NCI-H2107 (cell line): Measurements from ENCODE around the gene DGKA.
"Not testable (repeated sequence)": the region's sequence is repeated elsewhere in the genome, so short reads cannot be mapped to it uniquely, and the experiment has no call there.

ENCODE experiments used
- DNase-seq: peaks from one replicate; lab custom pipeline; 2025; lab: John Stamatoyannopoulos, UW

The DGKA gene

GRCh38 chr12:55930771-55931316 lies at the start of gene DGKA:
Gene DGKA, plus strand, starts transcription at chr12:55931162. Its CDS starts 5,342 bp downstream, at chr12:55936504.
- DNase-seq: no peak

DNA sequence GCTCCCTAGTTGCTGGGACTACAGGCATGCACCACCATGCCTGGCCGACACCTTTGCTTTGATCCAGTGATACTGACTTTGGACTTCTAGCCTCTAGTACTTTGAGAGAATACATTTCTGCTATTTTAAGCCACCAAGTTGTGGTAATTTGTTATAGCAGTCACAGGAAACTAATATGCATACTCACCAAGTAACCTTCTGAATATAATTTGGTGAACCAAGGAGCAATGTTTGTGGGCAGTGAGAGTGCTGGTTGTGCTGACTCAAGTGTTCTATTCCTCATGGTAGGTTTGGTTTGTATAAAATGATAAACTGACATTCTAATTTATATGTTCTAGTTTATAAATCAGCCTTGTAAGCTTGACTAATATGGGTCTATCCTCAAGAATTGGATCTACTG lies 45.8 kb upstream of the DGKA start:
- no peak for DNase-seq

DNA sequence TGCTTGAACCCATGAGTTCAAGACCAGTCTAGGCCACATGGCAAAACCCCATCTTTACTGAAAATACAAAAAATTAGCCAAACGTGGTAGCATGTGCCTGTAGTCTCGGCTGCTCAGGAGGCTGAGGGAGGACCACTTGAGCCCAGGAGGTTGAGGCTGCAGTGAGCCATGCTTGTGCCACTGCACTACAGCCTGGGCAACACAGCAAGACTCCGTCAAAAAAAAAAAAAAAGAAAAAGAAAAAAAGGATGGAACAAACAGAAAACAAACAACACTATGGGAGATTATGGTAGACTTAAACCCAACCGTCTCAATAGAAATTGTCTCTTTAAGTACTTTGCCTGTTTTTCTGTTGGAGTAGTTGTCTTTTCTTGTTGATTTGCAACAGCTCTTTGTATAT lies 39.7 kb upstream of the DGKA start:
- no peak for DNase-seq

GRCh38 chr12:55893723-55894122 lies 37.2 kb upstream of the DGKA start:
- DNase-seq: no peak

DNA sequence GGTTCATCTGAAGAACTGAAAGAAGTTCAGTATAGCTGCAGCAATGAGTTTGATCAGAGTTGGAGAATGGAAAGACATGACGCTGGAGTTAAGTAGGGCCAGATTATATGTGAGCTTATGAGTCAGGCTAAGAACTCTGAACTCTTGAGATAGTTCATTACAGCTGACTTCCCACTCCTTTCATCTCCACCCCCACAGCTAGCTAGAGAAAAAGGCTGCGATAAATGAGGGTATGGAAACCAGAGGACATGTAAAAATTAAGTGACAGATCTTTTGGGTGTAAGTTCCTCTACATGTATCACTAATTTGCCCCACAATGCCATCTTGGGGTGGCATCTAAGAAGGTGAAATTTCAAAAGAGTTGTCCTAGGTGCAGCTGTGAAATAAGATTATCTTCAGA lies 31.9 kb upstream of the DGKA start:
- DNase-seq: no peak

DNA sequence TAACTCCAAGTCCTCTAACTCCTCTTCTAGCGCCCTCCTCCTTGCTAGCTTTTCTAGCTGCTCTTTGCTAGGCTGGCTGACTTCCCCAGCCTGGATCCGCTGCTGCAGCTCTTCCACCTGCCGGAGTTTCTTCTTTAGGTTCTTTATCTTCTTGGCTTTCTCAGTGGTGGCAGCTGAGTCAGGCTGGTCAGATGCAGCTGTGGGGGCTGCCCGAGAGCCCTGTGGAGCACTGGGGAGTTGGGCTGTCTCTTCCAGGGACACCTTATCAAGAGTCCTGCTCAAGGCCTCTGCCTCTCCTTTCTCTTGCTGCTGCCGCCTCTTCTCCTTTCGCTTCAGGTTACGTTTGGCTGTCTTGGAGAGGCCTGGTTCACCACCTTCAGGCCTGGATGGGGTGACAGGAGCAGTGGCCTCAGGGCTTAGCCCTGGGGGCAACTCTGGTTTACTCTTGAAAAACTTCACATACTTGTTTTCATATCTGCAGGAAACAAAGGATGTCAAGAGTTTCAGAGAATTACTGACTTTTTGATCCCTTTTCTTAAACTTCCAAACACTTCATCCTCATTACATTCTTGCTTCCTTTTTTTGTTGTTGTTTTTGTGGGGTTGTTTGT lies 29.0 kb upstream of the DGKA start:
- no peak for DNase-seq

- DNase-seq: no peak
Measured at GRCh38 chr12:55906056-55906455, 24.9 kb upstream of the DGKA start.

- no peak for DNase-seq
Measured at GRCh38 chr12:55908726-55909512, 22.0 kb upstream of the DGKA start.

DNA sequence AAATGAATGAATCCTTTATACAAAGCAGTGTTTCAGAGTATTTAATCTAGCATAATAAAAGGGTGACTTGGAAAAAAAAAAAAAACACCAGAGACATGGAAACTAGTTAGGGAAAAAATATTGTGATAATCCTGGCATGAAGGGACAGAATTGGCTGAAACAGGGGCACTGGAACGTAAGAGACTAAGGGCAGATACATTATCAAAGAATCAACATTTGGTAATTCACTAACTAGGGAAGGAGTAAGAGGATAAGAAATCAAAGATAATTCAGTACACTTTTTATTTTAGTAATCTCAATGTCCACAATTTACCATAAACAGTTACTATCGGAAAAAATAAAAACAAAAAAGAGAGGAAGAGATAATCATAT lies 21.5 kb upstream of the DGKA start:
- DNase-seq: no peak

DNA sequence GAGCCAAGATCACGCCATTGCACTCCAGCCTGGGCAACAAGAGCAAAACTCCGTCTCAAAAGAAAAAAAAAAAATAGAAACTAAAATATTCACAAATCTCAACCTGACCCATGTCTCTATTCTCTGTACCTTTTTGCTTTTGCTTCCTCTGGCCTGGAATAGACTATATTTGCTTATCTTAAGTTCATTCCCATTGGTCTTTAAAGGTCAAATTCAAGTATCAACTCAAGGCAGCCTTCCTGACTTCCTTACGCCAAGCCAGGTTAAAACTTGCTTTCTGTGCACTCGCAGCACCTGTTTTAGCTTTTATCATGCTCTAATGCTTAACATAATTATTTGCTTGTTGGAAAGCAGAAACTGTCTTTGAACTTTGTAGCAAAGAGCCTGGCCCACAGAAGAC lies 18.1 kb upstream of the DGKA start:
- DNase-seq: no peak

DNA sequence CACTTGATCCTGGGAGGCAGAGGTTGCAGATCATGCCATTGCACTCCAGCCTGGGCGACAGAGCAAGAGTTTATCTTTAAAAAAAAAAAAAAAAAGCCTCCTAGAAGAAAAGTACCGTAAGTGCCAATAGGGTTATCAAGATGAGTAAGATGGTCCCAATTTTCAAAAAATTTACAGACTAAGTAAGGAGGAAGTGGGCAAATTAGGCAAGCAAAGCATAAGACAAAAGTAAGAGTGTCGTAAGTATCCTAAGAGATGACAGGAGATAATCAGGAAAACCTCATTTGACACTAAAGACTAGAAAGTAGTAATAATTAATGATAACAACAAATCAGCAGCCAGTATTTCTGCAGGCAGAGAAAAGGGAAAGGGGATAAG lies 15.5 kb upstream of the DGKA start:
- no peak for DNase-seq

- not testable (repeated sequence) for DNase-seq
Measured at GRCh38 chr12:55919032-55919431, 11.9 kb upstream of the DGKA start.

GRCh38 chr12:55922126-55922525 lies 8.8 kb upstream of the DGKA start:
- DNase-seq: no peak

- DNase-seq: not testable (repeated sequence)
Measured at GRCh38 chr12:55923648-55924047, 7.3 kb upstream of the DGKA start.

DNA sequence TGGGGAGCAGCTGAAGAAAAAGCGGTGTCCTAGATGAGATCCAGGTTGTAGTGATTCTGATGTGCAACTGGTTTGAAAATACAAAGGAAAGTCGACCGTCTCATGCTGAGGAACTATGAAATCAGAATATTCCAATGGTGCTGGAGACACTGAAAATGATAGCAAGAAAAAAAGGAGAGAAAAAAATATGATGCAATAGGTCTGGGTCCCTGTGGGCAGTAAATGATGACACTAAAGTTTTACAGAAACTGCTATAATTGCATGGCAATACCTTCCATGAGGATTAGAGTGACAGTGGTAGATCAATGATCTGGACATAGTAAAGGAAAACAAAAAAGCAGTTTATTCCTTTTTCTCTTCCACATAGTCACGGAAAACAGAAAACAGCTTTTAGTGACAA lies 5.6 kb upstream of the DGKA start:
- no peak for DNase-seq

- no peak for DNase-seq
Measured at GRCh38 chr12:55925870-55926737, 4.9 kb upstream of the DGKA start.

DNA sequence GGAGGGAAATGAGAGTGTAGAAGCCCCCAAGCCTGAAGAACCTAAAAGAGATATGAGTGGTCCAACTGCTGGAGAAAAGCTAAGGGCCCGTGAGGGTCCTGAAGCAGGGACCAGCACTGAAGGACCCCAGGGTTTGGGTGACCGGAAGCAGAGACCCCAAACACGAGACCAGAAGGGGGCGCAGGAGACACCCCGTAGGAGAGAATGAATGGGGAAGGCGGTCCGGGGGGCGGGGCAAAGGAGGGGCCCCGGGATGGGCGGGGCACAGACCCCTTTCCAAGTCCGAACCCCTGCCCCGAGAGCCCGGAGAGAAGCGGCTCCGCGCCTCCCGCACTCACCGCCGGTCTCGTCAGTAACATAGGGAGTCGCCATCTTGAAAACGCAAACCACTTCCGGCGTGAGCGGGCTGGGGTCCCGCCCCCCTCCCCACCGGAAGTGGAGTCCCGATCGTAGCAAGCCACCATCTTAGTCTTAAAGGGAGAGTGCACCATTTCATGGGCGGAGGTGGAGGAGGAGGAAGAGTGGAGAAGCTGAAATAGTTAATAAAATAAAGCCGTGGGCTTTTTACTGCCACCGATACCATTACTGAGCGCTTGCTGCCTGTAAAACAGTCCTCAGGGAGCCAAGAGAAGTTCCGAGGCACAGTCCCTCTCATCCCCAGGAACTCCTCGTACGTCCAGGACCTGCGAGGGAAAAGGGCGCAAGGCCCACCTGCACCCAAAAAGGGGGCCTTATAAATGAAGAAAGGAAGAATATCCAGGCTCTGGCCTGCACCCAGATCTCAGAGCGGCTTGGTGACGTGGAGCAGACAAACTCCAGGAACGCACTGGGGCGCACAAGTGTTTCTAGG lies 4.0 kb upstream of the DGKA start:
- peak; percentile 80 for DNase-seq

GRCh38 chr12:55927588-55928502 lies 3.1 kb upstream of the DGKA start, which contains the start of gene PYM1:
Gene PYM1, minus strand, starts transcription at chr12:55927894. Its CDS starts 133 bp downstream, at chr12:55927761.
- DNase-seq: peak; percentile 40

DNA sequence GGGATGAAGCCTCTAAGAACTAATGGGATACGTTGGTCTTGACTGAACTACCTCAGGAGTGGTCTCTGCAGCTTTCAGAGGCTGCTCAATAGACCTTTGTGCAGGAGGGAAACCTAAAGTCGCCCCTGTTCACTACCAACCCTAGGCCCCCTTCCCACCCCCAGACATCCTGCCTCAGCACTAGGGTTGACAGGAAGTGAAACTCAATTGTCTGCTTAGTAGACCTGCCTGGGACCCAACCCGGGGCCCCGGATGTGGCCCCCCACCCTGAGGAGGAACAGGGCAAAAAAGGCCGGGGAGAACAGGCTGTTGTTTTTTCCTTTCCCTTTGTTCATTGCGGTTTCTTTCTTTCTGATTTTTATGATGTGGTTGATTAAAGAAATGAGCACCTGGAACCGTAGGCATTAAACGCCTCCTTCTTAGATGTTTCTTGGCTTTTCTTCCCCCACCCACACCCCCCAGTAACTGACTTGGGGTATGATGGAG lies 1.6 kb upstream of the DGKA start:
- DNase-seq: no peak

DNA sequence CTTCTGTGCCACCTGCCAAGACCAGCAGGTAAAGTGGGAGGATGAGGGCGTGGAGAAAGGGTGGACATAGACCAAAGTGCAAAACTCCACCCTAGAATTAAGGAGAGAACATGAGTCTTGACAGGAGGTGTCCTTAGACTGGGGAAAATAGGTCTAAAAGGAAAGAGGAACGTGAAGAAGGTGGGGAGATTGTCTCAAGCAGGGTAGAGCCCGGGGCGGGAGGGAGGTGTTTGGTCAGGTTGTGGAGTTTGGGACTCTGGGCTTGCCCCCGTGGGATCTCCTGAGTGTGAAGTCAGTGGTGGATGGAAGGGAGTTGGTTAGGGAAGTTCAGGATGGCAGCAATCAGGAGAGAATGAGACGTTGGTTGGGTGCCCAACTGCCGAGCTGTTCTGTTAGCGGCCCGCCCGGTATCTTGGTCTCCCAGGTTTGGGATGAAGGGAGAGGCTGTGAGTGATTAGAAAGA lies 386 bp downstream of the DGKA start:
- DNase-seq: no peak
